Testis (tissue), 3 donors: Measurements from ENCODE around the gene ALDH1L1. TPM values are rescaled to one million over a fixed set of nuclear protein-coding genes. Genes with fewer than 3 reads are reported as not detected.
A peak's percentile ranks its signal among the peaks of the same experiment; 100 is the strongest.

Source experiments
- DNase-seq: peaks from one replicate; pipeline ENCODE4 v3.0.0-alpha.2; 2019
- H3K27ac ChIP-seq, 2 donors: fragments of 200-600 bp; sonication (generic); one replicate each; pipeline ENCODE4 v1.5.1; 2019
- H3K27me3 ChIP-seq: fragments of 200-600 bp; sonication (generic); one replicate; pipeline ENCODE4 v1.5.1; 2019
- H3K36me3 ChIP-seq: fragments of 200-600 bp; sonication (generic); one replicate; pipeline ENCODE4 v1.5.1; 2017; ENCODE audit warnings: low read depth; ENCODE audit errors: missing control alignments
- H3K4me1 ChIP-seq: fragments of 200-600 bp; sonication (generic); one replicate; pipeline ENCODE4 v1.5.1; 2019
- H3K4me3 ChIP-seq, 2 donors: fragments of 200-600 bp; sonication (generic); one replicate each; pipeline ENCODE4 v1.5.1; 2017 to 2019
- H3K9me3 ChIP-seq: fragments of 200-600 bp; sonication (generic); one replicate; pipeline ENCODE4 v1.5.1; 2017
- POLR2A ChIP-seq: fragments of 450-650 bp; IDR thresholded peaks from one replicate; pipeline ENCODE4 v1.6.1; 2017; ENCODE audit warnings: antibody characterized with exemption, mild to moderate bottlenecking, moderate library complexity
- WGBS, 2 donors: methylation state at CpG; one replicate each; pipeline ENCODE4 v1.1.5; 2018; 5-methylcytosine and 5-hydroxymethylcytosine counted together
- intact Hi-C: fragments of 100-400 bp; cut with DNase I; formaldehyde crosslinking; loops from one replicate; pipeline ENCODE4 v1.15.1; 2023; ENCODE audit warnings: low total_unique reads
- polyA plus RNA-seq: library from polyadenylated mRNA; stranded (reverse); fragments of 350-450 nt; fragmentation: Illumina TruSeq; extraction: RNeasy Lipid Tissue Mini Kit (QIAGEN cat#74804); gene quantifications from one replicate; pipeline ENCODE4 v1.2.3, GENCODE V29; 2014; ENCODE audit warnings: low read depth, low replicate concordance; ENCODE audit not compliant: insufficient read depth
- total RNA-seq, 2 donors: library from RNA; depleted of rRNA; stranded (reverse); fragments of >200 nt; gene quantifications; one replicate each; pipeline ENCODE4 v1.2.3, GENCODE V29; 2016
- TF ChIP-seq, protein P1 (sequence below), 3 experiments: fragments of 450-650 bp in 2 of 3; fragments of 200-600 bp in 1 of 3; sonication (generic) in 1 of 3; IDR thresholded peaks; one replicate each; pipeline ENCODE4 v1.5.1; 2016 to 2019; ENCODE audit warnings: antibody characterized with exemption in 3 of 3, mild to moderate bottlenecking in 2 of 3, moderate library complexity in 1 of 3

ALDH1L1 gene
- total and polyA plus RNA-seq, 3 donors from 2014 or later = 19.6 to 73.8 (median 67.5) TPM

DNA sequence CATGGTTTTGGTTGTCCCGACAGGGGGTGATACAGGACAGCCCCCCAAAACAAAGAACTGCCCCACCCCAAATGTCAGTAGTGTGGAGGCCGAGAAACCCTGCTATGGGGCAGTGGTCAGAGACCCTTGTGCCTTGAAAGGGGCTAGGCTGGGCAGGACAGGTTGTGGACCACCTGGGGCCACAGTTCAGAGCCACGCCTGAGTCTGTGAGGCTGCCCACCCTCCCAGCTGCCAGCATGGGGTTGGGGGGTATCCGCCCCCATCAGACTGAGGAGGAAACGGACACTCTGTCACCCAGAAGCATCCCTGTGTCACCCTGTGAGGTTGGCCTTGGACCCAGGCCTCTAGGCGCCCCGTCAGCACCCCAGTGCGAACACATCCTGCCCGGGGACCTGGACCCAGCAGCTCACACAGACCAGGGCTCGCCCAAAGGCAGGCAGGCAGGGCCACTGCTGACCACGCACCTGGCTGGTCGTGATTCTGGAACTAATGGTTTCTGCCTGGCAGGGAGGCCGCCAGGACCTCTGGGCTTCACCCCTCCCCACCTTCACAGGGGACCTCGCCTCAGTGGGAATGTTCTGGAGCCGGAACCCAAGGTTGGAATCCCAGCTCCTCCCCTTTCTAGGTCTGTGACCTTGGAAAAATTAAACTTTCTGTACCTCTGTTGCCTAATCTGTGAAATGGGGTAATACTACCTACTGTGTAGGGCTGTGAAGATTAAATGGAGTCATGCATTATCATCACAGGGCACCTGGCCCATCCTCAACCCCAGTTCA, 97.8 kb downstream of the ALDH1L1 start:
- H3K4me1 ChIP-seq = peaks cover 32% of the 10 kb centered on the region
- intact Hi-C loops = no loop called here
- no peak for TF ChIP-seq POLR2A
- TF ChIP-seq, protein P1, sequence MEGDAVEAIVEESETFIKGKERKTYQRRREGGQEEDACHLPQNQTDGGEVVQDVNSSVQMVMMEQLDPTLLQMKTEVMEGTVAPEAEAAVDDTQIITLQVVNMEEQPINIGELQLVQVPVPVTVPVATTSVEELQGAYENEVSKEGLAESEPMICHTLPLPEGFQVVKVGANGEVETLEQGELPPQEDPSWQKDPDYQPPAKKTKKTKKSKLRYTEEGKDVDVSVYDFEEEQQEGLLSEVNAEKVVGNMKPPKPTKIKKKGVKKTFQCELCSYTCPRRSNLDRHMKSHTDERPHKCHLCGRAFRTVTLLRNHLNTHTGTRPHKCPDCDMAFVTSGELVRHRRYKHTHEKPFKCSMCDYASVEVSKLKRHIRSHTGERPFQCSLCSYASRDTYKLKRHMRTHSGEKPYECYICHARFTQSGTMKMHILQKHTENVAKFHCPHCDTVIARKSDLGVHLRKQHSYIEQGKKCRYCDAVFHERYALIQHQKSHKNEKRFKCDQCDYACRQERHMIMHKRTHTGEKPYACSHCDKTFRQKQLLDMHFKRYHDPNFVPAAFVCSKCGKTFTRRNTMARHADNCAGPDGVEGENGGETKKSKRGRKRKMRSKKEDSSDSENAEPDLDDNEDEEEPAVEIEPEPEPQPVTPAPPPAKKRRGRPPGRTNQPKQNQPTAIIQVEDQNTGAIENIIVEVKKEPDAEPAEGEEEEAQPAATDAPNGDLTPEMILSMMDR (IDR thresholded peaks at IDR 0.05) = no peak
- H3K27ac ChIP-seq = peak overlapping the region; percentile 31 to 91
- no peaks in the 10 kb centered on the region for H3K36me3 ChIP-seq
- no peak for DNase-seq
- no peaks in the 10 kb centered on the region for H3K9me3 ChIP-seq
- H3K27me3 ChIP-seq = no peaks in the 10 kb centered on the region
- H3K4me3 ChIP-seq = no peak overlapping the region
- WGBS, 2 donors = 86% methylated on average over 15 of the region's 15 CpGs; no CpG with 5 or more reads in 1 of the 2 donors

DNA sequence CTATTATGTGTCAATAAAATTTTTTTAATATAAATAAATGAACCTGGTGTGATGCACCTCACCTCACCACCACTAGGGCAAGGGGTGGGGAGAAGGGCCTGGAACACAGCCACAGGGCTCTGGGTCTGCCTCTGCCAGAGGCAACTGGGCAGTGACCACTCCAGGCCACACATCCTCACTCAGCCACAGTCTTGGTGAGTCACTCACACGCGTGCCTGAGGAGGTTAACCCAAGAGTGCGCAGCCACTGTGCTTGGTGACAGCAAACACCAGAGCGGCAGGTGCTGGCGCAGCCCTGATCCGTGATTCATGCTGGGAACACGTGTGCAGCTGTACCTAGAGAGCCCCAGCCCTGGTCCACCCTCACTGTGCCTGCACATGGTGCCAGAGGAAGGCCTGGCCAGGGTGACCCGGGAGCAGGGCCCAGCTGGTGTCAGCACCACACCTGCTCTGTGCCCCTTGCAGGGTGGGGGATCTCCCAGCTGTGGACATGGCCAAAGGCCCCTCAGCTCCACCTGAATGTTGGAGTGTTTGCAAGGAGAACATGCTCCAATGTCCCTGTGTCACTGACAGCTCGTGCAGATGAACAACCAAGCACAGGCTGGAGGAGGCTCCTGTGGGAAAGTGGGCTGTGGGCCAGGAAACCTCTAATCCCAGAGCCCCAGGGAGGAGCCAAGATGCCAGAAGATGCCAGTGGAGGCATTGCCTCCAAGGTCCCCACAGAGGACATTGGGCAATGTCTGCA, 98.6 kb downstream of the ALDH1L1 start:
- intact Hi-C loops = no loop called here
- Histone ChIP-seq H3K36me3 (no peaks in the 10 kb centered on the region), H3K4me1 (peaks cover 32% of the 10 kb centered on the region), H3K4me3 (no peak overlapping the region), H3K27me3 (no peaks in the 10 kb centered on the region), H3K27ac (peak overlapping the region; percentile 31 to 91), H3K9me3 (no peaks in the 10 kb centered on the region)
- DNase-seq = peak; percentile 58
- WGBS, 2 donors = 68 to 80% methylated on average over 9 of the region's 9 CpGs
- TF ChIP-seq, protein P1 (IDR thresholded peaks at IDR 0.05) = peak in 2 of 3 experiments; percentile 12 to 38
- no peak for TF ChIP-seq POLR2A

DNA sequence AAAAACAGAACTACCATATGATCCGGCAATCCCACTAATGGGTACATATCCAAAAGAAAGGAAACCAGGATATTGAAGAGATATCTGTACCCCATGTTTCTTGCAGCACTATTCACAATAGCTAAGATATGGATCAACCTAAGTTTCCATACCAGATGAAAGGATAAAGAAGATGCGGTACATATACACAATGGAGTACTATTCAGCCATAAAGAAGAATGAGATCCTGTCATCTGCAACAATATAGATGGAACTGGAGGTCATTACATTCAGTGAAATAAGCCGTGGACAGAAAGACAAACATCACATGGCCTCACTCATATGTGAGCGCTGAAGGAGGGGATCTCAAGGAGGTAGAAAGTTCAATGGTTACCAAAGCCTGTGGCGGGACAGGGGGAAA, 99.4 kb downstream of the ALDH1L1 start:
- Histone ChIP-seq H3K4me1 (peaks cover 32% of the 10 kb centered on the region), H3K9me3 (no peaks in the 10 kb centered on the region), H3K36me3 (no peaks in the 10 kb centered on the region), H3K27ac (no peak overlapping the region), H3K4me3 (no peak overlapping the region), H3K27me3 (no peaks in the 10 kb centered on the region)
- DNase-seq = no peak
- 93 to 95% methylated on average over 5 of the region's 5 CpGs for WGBS, 2 donors
- no peak for TF ChIP-seq POLR2A
- TF ChIP-seq, protein P1 (IDR thresholded peaks at IDR 0.05) = no peak
- intact Hi-C loops = no loop called here

DNA sequence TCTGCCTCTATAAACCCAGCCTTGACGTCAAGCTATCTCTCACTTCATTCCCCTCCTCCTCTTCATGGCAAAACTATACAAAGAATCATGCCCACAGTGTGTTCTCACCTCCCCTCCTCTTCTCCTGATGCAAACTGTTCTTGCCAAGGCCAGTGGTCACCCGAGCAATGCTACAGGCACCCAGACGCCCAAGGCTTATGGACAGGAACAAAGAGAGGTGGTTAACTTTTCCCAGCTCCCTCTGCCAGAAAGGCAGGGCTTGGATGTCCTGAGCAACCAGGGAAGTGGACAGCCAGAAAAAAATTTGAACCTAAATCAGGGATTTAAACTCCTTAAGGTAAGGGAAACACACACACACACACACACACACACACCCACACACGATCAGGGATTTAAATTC, 101.5 kb downstream of the ALDH1L1 start:
- no peak overlapping the region for H3K4me3 ChIP-seq
- no peaks in the 10 kb centered on the region for H3K36me3 ChIP-seq
- H3K4me1 ChIP-seq = peaks cover 26% of the 10 kb centered on the region
- no peaks in the 10 kb centered on the region for H3K9me3 ChIP-seq
- DNase-seq = peak; percentile 62
- H3K27me3 ChIP-seq = no peaks in the 10 kb centered on the region
- no peak for TF ChIP-seq POLR2A
- TF ChIP-seq, protein P1 (IDR thresholded peaks at IDR 0.05) = no peak
- intact Hi-C loops = no loop called here
- H3K27ac ChIP-seq = peak overlapping the region; percentile 16 to 41
- WGBS, 2 donors = 41 to 67% methylated on average over 3 to 4 of the region's 4 CpGs
